Stimulated activated CD8-positive, alpha-beta memory T cell treated with anti-CD3 and anti-CD28 coated beads, Interleukin-15, amount 100 ng/mL, for 48 hours (primary cell): ENCODE results near the gene DLG2.

ENCODE experiments used
- DNase-seq, 2 donors: peaks; one replicate each; pipeline ENCODE4 v3.0.0-alpha.2; 2020; ENCODE audit warnings: low read depth in 2 of 2

The DLG2 gene

DNA sequence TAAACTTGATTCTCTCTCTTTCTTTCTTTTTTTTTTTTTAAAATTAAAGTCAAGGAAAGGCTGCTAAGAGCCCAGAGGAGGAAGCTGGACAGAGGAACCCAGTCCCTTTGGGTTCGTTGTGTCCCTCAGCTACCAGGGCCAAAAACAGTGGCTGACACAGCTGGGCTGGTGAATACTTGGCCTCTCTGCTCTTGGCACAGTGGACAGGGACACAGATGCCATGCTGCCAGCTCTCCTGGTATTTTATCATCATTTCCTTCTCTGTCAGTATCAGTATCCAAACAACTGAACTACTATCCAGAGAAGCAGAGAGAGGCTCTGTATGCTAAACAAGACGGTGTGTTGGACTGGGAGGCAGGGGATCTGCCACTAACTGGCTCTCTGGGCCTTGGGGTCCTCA lies 2217.3 kb downstream of the DLG2 start:
- DNase-seq: no peak

DNA sequence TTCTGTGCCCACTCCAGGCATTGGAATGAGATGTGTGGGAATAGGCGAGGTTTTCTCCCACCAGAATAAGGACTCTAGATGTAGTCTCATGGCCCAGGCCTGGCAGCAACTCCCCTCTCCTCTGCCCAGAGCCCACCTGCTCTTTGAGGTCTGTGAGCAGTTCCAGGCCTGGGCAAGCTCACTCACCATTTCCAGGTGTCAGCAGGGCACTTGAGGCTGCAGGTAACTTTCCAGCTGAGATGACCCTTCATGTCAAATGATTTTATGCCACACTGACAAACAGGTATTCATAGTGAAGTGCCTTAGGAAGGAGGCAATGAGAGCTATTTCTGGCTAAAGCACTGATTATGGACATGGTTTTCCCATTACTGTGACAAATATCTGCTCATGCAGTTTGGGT lies 2217.7 kb downstream of the DLG2 start:
- no peak for DNase-seq

DNA sequence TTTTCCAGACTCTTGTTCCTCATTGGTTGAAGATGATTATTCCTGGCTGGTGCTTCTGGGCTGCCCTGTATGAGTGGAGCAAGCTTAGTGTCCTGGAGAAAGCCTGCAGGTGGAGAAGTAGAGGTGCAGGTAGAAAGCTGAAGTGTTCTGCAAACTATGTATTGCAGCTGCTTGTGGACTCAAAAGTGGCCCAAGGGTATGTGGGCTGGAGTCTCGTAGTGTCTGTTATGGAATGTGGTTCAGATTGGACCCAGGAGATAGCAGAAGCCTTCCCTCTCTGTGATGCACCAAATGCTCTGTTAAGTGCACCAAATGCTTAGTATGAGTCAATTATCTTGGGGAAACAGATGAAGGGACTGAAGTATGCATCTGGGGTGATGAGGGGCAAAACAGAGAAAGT lies 2218.2 kb downstream of the DLG2 start:
- no peak for DNase-seq
